ENCODE data around the gene LRP10. TPM values are rescaled to one million over a fixed set of nuclear protein-coding genes. Genes with fewer than 3 reads are reported as not detected.

LRP10 gene
- total RNA-seq, 1 donor from 2014 or later, result 52.3 TPM

DNA sequence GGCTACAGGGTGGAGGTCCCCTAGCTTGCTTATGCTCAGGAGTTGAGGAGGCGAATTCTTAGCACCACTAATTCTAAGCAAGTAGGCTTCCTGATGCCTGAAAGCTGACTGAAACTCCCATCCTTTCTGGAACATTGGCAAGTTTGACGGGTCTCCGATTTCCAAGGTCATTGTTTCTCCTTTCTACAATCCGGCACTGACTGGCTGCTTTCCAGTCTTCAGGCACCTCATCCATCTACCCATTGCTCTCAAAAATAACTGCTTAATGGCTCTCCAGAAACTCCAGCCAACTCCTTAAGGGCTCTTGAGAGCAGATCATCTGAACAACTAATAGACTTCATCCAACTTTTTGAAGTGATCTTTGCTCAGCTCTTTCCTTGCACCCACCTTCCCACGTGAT lies 24.8 kb downstream of the LRP10 start:
- TF ChIP-seq, protein P1, sequence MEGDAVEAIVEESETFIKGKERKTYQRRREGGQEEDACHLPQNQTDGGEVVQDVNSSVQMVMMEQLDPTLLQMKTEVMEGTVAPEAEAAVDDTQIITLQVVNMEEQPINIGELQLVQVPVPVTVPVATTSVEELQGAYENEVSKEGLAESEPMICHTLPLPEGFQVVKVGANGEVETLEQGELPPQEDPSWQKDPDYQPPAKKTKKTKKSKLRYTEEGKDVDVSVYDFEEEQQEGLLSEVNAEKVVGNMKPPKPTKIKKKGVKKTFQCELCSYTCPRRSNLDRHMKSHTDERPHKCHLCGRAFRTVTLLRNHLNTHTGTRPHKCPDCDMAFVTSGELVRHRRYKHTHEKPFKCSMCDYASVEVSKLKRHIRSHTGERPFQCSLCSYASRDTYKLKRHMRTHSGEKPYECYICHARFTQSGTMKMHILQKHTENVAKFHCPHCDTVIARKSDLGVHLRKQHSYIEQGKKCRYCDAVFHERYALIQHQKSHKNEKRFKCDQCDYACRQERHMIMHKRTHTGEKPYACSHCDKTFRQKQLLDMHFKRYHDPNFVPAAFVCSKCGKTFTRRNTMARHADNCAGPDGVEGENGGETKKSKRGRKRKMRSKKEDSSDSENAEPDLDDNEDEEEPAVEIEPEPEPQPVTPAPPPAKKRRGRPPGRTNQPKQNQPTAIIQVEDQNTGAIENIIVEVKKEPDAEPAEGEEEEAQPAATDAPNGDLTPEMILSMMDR (conservative IDR thresholded peaks at IDR 0.05), result no peak
- Mint-ChIP-seq H3K4me1 (ENCODE audit: unreplicated experiment) (peaks cover 4% of the 10 kb centered on the region), H3K9me3 (no peaks in the 10 kb centered on the region), H3K27me3 (no peaks in the 10 kb centered on the region), H3K4me3 (no peak overlapping the region), H3K36me3 (peaks cover 9% of the 10 kb centered on the region), H3K27ac (no peak overlapping the region)
- no peak for DNase-seq (ENCODE audit: extremely low spot score, unreplicated experiment)

DNA sequence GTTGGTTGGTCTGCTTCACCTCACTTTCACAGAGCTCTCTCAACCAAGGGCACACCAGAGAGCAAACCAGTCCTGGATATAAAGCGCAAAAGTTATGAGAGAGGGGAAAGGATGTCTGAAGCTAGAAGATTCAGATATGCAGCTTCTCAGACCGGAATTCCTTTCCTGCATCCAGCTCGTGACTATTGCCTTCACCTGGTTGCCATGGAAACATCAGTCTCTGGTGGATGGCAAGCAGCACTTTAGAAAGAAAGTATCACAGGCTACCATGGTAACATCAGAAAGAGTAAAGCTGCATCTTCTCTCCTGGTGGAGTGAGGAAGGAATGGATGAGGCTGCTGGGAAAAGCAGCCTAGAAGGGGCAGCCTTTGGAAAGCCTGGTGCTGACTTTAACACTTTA lies 25.2 kb downstream of the LRP10 start:
- Mint-ChIP-seq H3K9me3 (no peaks in the 10 kb centered on the region), H3K27me3 (no peaks in the 10 kb centered on the region), H3K36me3 (peaks cover 12% of the 10 kb centered on the region), H3K4me1 (ENCODE audit: unreplicated experiment) (peaks cover 4% of the 10 kb centered on the region), H3K27ac (no peak overlapping the region), H3K4me3 (no peak overlapping the region)
- no peak for DNase-seq (ENCODE audit: extremely low spot score, unreplicated experiment)
- TF ChIP-seq, protein P1 (conservative IDR thresholded peaks at IDR 0.05), result no peak

DNA sequence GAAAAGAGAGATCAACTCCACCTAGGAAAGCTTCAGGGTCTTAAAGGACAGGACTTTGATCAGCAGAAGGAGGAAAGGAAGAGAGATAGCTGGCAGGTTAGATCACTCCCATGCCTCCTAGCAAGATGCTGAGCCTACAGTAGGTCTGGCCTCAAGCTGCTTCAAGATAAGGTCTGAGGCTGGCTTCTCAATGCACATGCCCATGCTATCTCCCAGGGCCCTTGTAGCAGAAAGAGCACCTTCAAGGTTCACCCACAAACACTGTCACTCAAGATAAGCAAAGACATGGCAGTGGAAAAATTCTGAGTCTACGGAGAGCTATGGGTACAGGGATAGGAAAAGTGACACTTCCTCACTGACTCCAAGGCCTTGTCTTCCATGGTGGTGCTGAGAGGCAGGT lies 25.8 kb downstream of the LRP10 start:
- Mint-ChIP-seq H3K27ac (no peak overlapping the region), H3K36me3 (peaks cover 12% of the 10 kb centered on the region), H3K27me3 (no peaks in the 10 kb centered on the region), H3K4me3 (no peak overlapping the region), H3K4me1 (ENCODE audit: unreplicated experiment) (peaks cover 4% of the 10 kb centered on the region), H3K9me3 (no peaks in the 10 kb centered on the region)
- no peak for DNase-seq (ENCODE audit: extremely low spot score, unreplicated experiment)
- TF ChIP-seq, protein P1 (conservative IDR thresholded peaks at IDR 0.05), result no peak

DNA sequence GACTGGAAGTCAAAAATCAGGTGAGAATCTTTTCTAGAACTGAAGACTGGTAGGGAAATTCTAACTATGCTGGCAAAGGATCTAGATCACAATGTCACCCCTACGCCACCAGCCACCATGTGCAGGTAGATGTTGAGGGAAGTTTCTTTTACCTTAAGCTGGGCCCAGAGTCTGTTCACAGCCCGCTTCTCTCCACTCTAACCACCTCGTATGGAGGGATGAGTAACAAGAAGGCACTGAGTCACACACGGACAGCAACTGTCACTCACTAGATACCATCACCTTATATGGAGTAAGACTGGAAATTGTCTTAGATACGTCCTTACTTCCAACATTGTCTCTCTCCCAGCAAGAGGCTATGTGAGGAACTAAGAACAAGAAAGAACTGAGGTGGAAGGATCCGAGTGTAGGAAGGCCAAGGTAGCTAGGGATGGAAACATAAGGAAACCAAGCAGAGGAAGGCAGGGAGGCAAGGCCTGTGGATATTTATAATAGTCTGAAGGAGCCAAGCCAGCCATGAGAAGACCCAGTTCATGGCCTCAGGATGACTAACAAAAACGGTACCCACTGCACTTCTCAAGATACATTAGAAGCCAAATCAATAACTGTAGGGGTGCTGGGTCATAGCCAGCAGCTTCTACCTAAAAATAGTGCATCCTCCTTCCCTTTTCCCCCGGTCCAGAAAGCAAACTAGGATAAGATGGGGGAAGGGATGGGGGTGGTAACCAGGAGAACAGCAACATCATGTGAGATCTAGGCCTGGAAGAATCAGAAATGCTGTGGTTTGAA lies 27.0 kb downstream of the LRP10 start:
- no peak for DNase-seq (ENCODE audit: extremely low spot score, unreplicated experiment)
- H3K27ac Mint-ChIP-seq, result no peak overlapping the region
- H3K4me3 Mint-ChIP-seq, result no peak overlapping the region
- peaks cover 13% of the 10 kb centered on the region for H3K36me3 Mint-ChIP-seq
- TF ChIP-seq, protein P1 (conservative IDR thresholded peaks at IDR 0.05), result no peak
- no peaks in the 10 kb centered on the region for H3K27me3 Mint-ChIP-seq
- H3K9me3 Mint-ChIP-seq, result no peaks in the 10 kb centered on the region
- peaks cover 4% of the 10 kb centered on the region for H3K4me1 Mint-ChIP-seq (ENCODE audit: unreplicated experiment)

DNA sequence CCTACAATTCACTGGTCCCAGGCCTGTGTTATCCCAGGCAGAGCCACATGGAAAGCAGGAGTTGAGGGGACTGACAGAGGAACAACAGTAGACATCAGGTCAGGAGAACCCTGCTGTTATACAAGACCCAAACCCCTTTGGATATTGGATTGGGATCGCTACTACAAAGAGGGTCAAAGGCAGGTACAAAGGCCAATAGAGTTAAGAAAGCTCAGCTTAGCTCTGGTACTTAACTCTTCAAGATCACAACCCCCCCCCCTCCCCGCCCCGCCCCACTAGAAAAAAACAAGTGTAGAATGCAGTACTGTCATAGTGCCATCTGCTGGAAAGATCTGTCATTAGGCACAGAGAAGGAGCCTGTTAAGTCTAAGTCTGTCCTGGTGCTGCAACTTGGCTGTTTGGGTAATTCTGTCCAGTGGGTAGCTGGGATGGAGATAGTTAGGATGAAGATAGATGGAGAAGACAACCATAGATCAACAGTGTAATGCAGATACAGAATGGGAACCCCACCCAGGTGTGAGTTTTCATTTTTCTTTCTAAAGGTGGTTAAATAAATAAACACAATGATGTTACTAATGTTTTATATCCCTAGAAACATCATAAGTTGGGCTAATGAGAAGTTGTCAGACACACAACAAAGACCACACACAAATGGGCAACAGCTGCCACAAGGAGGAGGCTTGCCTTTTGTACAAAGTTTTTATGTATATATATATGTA lies 28.7 kb downstream of the LRP10 start:
- Mint-ChIP-seq H3K4me1 (ENCODE audit: unreplicated experiment) (peaks cover 4% of the 10 kb centered on the region), H3K36me3 (peaks cover 27% of the 10 kb centered on the region), H3K9me3 (no peaks in the 10 kb centered on the region), H3K4me3 (no peak overlapping the region), H3K27ac (no peak overlapping the region), H3K27me3 (no peaks in the 10 kb centered on the region)
- TF ChIP-seq, protein P1 (conservative IDR thresholded peaks at IDR 0.05), result peak; percentile 73
- no peak for DNase-seq (ENCODE audit: extremely low spot score, unreplicated experiment)
